Measurements from ENCODE around the gene ANO10. TPM values are rescaled to one million over a fixed set of nuclear protein-coding genes. Genes with fewer than 3 reads are reported as not detected.

Gene ANO10
- total and polyA plus RNA-seq, 2 of the 8 experiments (the other 6 are each of a cell fraction or from before 2014, with no cell fraction given) = 38.0 to 53.2 TPM

DNA sequence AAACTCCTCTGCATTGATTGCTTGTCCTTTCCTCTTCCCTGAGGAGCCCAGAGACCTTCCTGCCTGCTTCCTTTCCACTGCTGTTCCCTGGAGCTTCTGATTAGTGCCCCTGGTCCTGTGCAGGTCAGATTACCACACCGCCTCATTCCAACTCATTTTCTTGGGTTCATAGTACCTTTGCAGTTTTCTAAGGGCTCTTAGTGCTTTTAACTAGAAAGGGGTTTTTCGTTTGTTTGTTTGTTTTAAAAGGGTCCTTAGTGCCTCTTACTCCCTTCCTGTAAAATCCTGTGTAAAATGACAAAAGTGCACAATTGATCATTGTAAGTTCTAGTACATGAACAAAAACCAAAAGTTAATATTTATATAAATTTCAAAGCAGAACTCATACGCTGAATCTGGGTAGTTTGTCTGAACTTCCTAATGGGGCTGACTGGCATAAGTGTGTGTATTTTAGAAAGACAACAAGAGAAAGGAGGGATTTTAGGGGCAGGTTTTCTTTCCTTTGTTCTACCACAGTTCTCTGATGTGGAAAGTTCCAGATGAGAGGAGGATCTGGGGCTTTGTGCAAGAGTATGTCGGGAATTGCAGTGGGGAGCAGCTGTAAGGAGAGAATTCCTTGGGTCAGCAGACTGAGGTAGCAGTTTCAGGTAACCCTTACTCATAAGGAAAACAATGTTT, 304.9 kb downstream of the ANO10 start:
- H2BK20ac ChIP-seq (ENCODE audit: low read length) = no peak overlapping the region
- no peak overlapping the region for H4K8ac ChIP-seq (ENCODE audit: extremely low read depth, insufficient read depth, low read length)
- ChIA-PET CTCF (ENCODE audit: partially characterized antibody) (interaction anchor here (0.8 to 1.0 kb wide), 3 partner anchors 10 to 28 kb away, joined by 3 read pairs; no protein-coding TSS in a partner anchor), POLR2A (ENCODE audit: partially characterized antibody) (no interaction called here)
- no peak overlapping the region; the same call in 1 of the 2 replicates for H3K18ac ChIP-seq (ENCODE audit: extremely low read depth, low read length)
- peak overlapping the region; percentile 89 for H2BK120ac ChIP-seq (replicated peaks; ENCODE audit: low read depth, low read length)
- H3K4me1 ChIP-seq (replicated peaks in 1 of 4; ENCODE audit: control insufficient read depth in 3 of 4, insufficient read depth in 4 of 4, low read length in 3 of 4) = peaks cover 0 to 6% (median 1%) of the 10 kb centered on the region in 4 experiments; a peak in 3 of 7 replicates
- H3K79me1 ChIP-seq (ENCODE audit: low read depth, low read length) = peaks cover 3% of the 10 kb centered on the region
- TF ChIP-seq KDM1A (IDR thresholded peaks at IDR 0.05; ENCODE audit: borderline replicate concordance, low read length) = peak; percentile 69
- no peak for TF ChIP-seq CEBPB (IDR thresholded peaks at IDR 0.05; ENCODE audit: low read depth, low read length)
- H3K4me2 ChIP-seq (ENCODE audit: insufficient read depth in 1 of 2, low read depth in 2 of 2, low read length in 2 of 2) = no peak overlapping the region
- H4K91ac ChIP-seq (replicated peaks; ENCODE audit: insufficient read length, low read length) = no peak overlapping the region
- DNase-seq (ENCODE audit: low read depth in 1 of 2, low spot score in 2 of 2) = peak in 1 of 2 experiments; percentile 10
- no peaks in the 10 kb centered on the region for H4K20me1 ChIP-seq (replicated peaks in 1 of 2; ENCODE audit: control insufficient read depth in 1 of 2, insufficient read depth in 2 of 2, low read length in 2 of 2)
- no peaks in the 10 kb centered on the region for H3K27me3 ChIP-seq (replicated peaks in 1 of 4; ENCODE audit: control insufficient read depth in 3 of 4, extremely low read depth in 1 of 4, insufficient read depth in 3 of 4, low read length in 3 of 4)
- H2BK15ac ChIP-seq (ENCODE audit: low read length) = no peak overlapping the region
- H3K4me3 ChIP-seq (ENCODE audit: extremely low read depth in 1 of 4, insufficient read depth in 2 of 4, low read depth in 3 of 4, low read length in 4 of 4) = no peak overlapping the region
- FAIRE-seq = peak; percentile 79
- no peak overlapping the region for H3K23ac ChIP-seq (ENCODE audit: insufficient read length)
- H3K79me2 ChIP-seq (ENCODE audit: control insufficient read depth in 1 of 2, insufficient read depth in 2 of 2, low read length in 2 of 2) = peaks cover 3 to 4% of the 10 kb centered on the region in 2 experiments; a peak in 2 of 4 replicates
- H3K36me3 ChIP-seq (ENCODE audit: control insufficient read depth in 2 of 4, insufficient read depth in 4 of 4, low read length in 3 of 4) = no peaks in the 10 kb centered on the region
- H3K9me3 ChIP-seq (ENCODE audit: insufficient read depth in 2 of 2, low read depth in 1 of 2, low read length in 1 of 2) = no peaks in the 10 kb centered on the region
- no peak overlapping the region for H3K14ac ChIP-seq (ENCODE audit: insufficient read length)
- H4K5ac ChIP-seq (ENCODE audit: insufficient read length, low read depth, low read length) = no peak overlapping the region
- H3K9ac ChIP-seq (replicated peaks in 1 of 4; ENCODE audit: extremely low read depth in 1 of 4, low read depth in 3 of 4, low read length in 3 of 4) = no peak overlapping the region
- H3K4ac ChIP-seq (replicated peaks; ENCODE audit: insufficient read length, low read depth, low read length) = no peak overlapping the region
- no peaks in the 10 kb centered on the region for H3K23me2 ChIP-seq (ENCODE audit: low read depth, low read length)
- no peak overlapping the region for H2BK12ac ChIP-seq (ENCODE audit: low read depth, low read length)
- no peak overlapping the region for H2AK5ac ChIP-seq (ENCODE audit: low read depth, low read length)
- WGBS, 2 experiments (ENCODE audit: extremely low coverage in 1 of 2, insufficient coverage in 1 of 2, insufficient read length in 1 of 2, insufficient replicate concordance in 2 of 2, low coverage in 1 of 2, low lambda C conversion rate in 2 of 2, missing lambda C conversion rate in 1 of 2) = 77% methylated on average over 4 of the region's 4 CpGs; no CpG with 5 or more reads in 1 of the 2 experiments
- H3K56ac ChIP-seq (replicated peaks; ENCODE audit: insufficient read length, low read depth, low read length) = no peak overlapping the region
- no peak overlapping the region for H3K27ac ChIP-seq (ENCODE audit: low read depth, low read length)
- H2BK5ac ChIP-seq (ENCODE audit: low read depth, low read length) = 0 out of 2 replicates have a peak overlapping the region, but pooled peaks have one; percentile 37
- H2AFZ ChIP-seq (ENCODE audit: low read length) = no peak overlapping the region

Small RNA genes lying within 50 kb of the gene (small RNA-seq; reads per million reads assigned to genes)
- gene RF00019 (ENCODE audit: insufficient read depth) = not detected

Other genes starting within 250 kb of the ANO10 start
- 16.4 and 17.9 TPM in 2 replicates for gene ABHD5, start 68.9 kb upstream of the ANO10 start, total RNA-seq (2021; fragmentation: NEBNext Ultra II Directional; extraction: Animal tissue kit (Norgen Biotek cat#: 25700))
- 4.8 and 10.5 TPM in 2 replicates for gene ABHD5, start 68.9 kb upstream of the ANO10 start, polyA plus RNA-seq (2011; rRNA removed)

Data from H1 (cell line).